ENCODE results near the gene SLC22A25. TPM values are rescaled to one million over a fixed set of nuclear protein-coding genes. Genes with fewer than 3 reads are reported as not detected.
A peak's percentile ranks its signal among the peaks of the same experiment; 100 is the strongest.

The SLC22A25 gene
- polyA plus RNA-seq, 2 of the 4 experiments (the other 2 are of a cell fraction), result not detected

GRCh38 chr11:63214093-63214492 lies 29.3 kb downstream of the SLC22A25 start:
- CTCF ChIA-PET, result interaction anchor here (0.8 to 2.5 kb wide), 6 partner anchors 86 to 328 kb away, joined by 3 to 34 read pairs (median 4); no protein-coding TSS in a partner anchor
- WGBS (ENCODE audit: missing lambda C conversion rate), result 51% methylated on average over 4 of the region's 4 CpGs
- H3K4me2 ChIP-seq, result no peak overlapping the region
- FAIRE-seq, result no peak
- H3K4me1 ChIP-seq, result no peaks in the 10 kb centered on the region
- H3K27ac ChIP-seq, result no peak overlapping the region
- POLR2A ChIA-PET, result no interaction called here
- H3K4me3 ChIP-seq, result no peak overlapping the region
- no peaks in the 10 kb centered on the region for H3K9me3 ChIP-seq
- no peak for DNase-seq (ENCODE audit: low read depth in 1 of 2, low spot score in 1 of 2)
- no peak for ATAC-seq
- TF ChIP-seq HOXB5 (CRISPR knock-in tag; IDR thresholded peaks at IDR 0.05) (no peak), ZFP36 (IDR thresholded peaks at IDR 0.05; ENCODE audit: borderline replicate concordance, partially characterized antibody) (no peak), FOXS1 (CRISPR knock-in tag; IDR thresholded peaks at IDR 0.05) (no peak), MYC (IDR thresholded peaks at IDR 0.05; ENCODE audit: borderline replicate concordance, low read length) (no peak), GATA3 (IDR thresholded peaks at IDR 0.05; ENCODE audit: borderline replicate concordance) (no peak), JUN (IDR thresholded peaks at IDR 0.05) (no peak), PHF8 (IDR thresholded peaks at IDR 0.05; ENCODE audit: borderline replicate concordance, low read depth) (no peak), CBX2 (IDR thresholded peaks at IDR 0.05; ENCODE audit: borderline replicate concordance, low read depth) (no peak), NFE2L2 (conservative IDR thresholded peaks at IDR 0.05; ENCODE audit: low read length) (no peak), KDM1A (IDR thresholded peaks at IDR 0.05; ENCODE audit: low read depth) (no peak), JUNB (IDR thresholded peaks at IDR 0.05) (no peak), MAX (IDR thresholded peaks at IDR 0.05) (no peak), RFX5 (IDR thresholded peaks at IDR 0.05) (no peak), RARB (CRISPR knock-in tag; IDR thresholded peaks at IDR 0.05) (no peak), E2F6 (IDR thresholded peaks at IDR 0.05; ENCODE audit: borderline replicate concordance, low read depth) (no peak), ATOH8 (CRISPR knock-in tag; IDR thresholded peaks at IDR 0.05; ENCODE audit: low read depth) (no peak), RCOR1 (IDR thresholded peaks at IDR 0.05; ENCODE audit: low read depth, low read length) (no peak)

- no peak overlapping the region for H3K27ac ChIP-seq
- H3K4me3 ChIP-seq, result no peak overlapping the region
- 4% methylated on average over 2 of the region's 2 CpGs for WGBS (ENCODE audit: missing lambda C conversion rate)
- no peaks in the 10 kb centered on the region for H3K9me3 ChIP-seq
- ChIA-PET CTCF (interaction anchor here (0.6 to 2.5 kb wide), 20 partner anchors 8 to 1002 kb away, joined by 3 to 34 read pairs (median 4); no protein-coding TSS in a partner anchor), POLR2A (no interaction called here)
- DNase-seq (ENCODE audit: low read depth in 1 of 2, low spot score in 1 of 2) (peak; percentile 26 to 30), ATAC-seq (peak in 1 of 2 experiments; percentile 52; a peak in 3 of 6 replicates), FAIRE-seq (no peak)
- H3K4me2 ChIP-seq, result no peak overlapping the region
- no peaks in the 10 kb centered on the region for H3K4me1 ChIP-seq
- TF ChIP-seq CTCF (IDR thresholded peaks at IDR 0.05) (peak; percentile 64), EP300 (IDR thresholded peaks at IDR 0.05) (no peak), RAD21 (conservative IDR thresholded peaks at IDR 0.05 in 1 of 2, IDR thresholded peaks at IDR 0.05 in 1 of 2) (peak; percentile 66 to 71), NFE2L2 (conservative IDR thresholded peaks at IDR 0.05; ENCODE audit: low read length) (no peak), MAZ (IDR thresholded peaks at IDR 0.05; ENCODE audit: borderline replicate concordance, low read depth, low read length) (no peak), SMC3 (IDR thresholded peaks at IDR 0.05) (peak; percentile 56)
Observed at GRCh38 chr11:63212742-63213141, 30.7 kb downstream of the SLC22A25 start.

Measured in A549 (cell line).